Trophoblast cell (in vitro differentiated cells and primary cell): ENCODE measurements around the gene RB1.

Experiments
- DNase-seq, 2 donors: peaks; one replicate each; pipeline ENCODE4 v3.0.0-alpha.2; 2016
- H2AFZ ChIP-seq: 2 replicates; pipeline ENCODE4 v1.6.1; 2013; ENCODE audit warnings: low read length, moderate library complexity, mild to moderate bottlenecking; ENCODE audit not compliant: insufficient read depth, poor library complexity
- H2AK5ac ChIP-seq: 2 replicates; pipeline ENCODE4 v1.6.1; 2013; ENCODE audit warnings: mild to moderate bottlenecking, low read length
- H2BK120ac ChIP-seq: 2 replicates; pipeline ENCODE4 v1.6.1; 2013; ENCODE audit warnings: low read length, mild to moderate bottlenecking, moderate library complexity; ENCODE audit not compliant: insufficient read depth, poor library complexity
- H2BK12ac ChIP-seq: 2 replicates; pipeline ENCODE4 v1.6.1; 2013; ENCODE audit warnings: mild to moderate bottlenecking, low read length, moderate library complexity
- H2BK5ac ChIP-seq: 2 replicates; pipeline ENCODE4 v1.6.1; 2013; ENCODE audit warnings: low read length, low read depth, moderate library complexity, mild to moderate bottlenecking; ENCODE audit not compliant: poor library complexity
- H3K14ac ChIP-seq: 2 replicates; pipeline ENCODE4 v1.6.1; 2013; ENCODE audit warnings: mild to moderate bottlenecking, low read length
- H3K18ac ChIP-seq: 2 replicates; pipeline ENCODE4 v1.6.1; 2013; ENCODE audit warnings: mild to moderate bottlenecking, low read length
- H3K23ac ChIP-seq: 2 replicates; pipeline ENCODE4 v1.6.1; 2013; ENCODE audit warnings: low read length
- H3K27ac ChIP-seq: 2 replicates; pipeline ENCODE4 v1.5.1; 2013; ENCODE audit warnings: low read depth, mild to moderate bottlenecking, inconsistent platforms, low read length, moderate library complexity
- H3K27me3 ChIP-seq: 2 replicates; pipeline ENCODE4 v1.6.1; 2013; ENCODE audit warnings: inconsistent platforms, mild to moderate bottlenecking, low read length, moderate library complexity; ENCODE audit not compliant: insufficient read depth
- H3K36me3 ChIP-seq, 2 experiments: 1 replicate in 1 of 2; 2 replicates in 1 of 2; pipeline ENCODE4 v1.6.1; 2013; ENCODE audit warnings: low read length in 2 of 2, mild to moderate bottlenecking in 2 of 2, moderate library complexity in 1 of 2; ENCODE audit not compliant: insufficient read depth in 2 of 2, control insufficient read depth in 1 of 2
- H3K4ac ChIP-seq: 2 replicates; pipeline ENCODE4 v1.6.1; 2013; ENCODE audit warnings: low read depth, mild to moderate bottlenecking, low read length, moderate library complexity
- H3K4me1 ChIP-seq, 2 experiments: 1 replicate in 1 of 2; 2 replicates in 1 of 2; pipeline ENCODE4 v1.6.1; 2013; ENCODE audit warnings: low read length in 2 of 2, mild to moderate bottlenecking in 2 of 2, moderate library complexity in 1 of 2; ENCODE audit not compliant: insufficient read depth in 2 of 2, control insufficient read depth in 1 of 2
- H3K4me2 ChIP-seq: 2 replicates; pipeline ENCODE4 v1.6.1; 2013; ENCODE audit warnings: inconsistent platforms, mild to moderate bottlenecking, low read length, moderate library complexity
- H3K4me3 ChIP-seq: 2 replicates; pipeline ENCODE4 v1.5.1; 2013; ENCODE audit warnings: mild to moderate bottlenecking, low read depth, low read length, inconsistent platforms
- H3K79me1 ChIP-seq: one replicate; pipeline ENCODE4 v1.6.1; 2013; ENCODE audit warnings: low read length
- H3K79me2 ChIP-seq: 2 replicates; pipeline ENCODE4 v1.6.1; 2013; ENCODE audit warnings: low read length, mild to moderate bottlenecking; ENCODE audit not compliant: control insufficient read depth, insufficient read depth, poor library complexity
- H3K9ac ChIP-seq: 2 replicates; pipeline ENCODE4 v1.6.1; 2013; ENCODE audit warnings: mild to moderate bottlenecking, low read length
- H3K9me3 ChIP-seq: 2 replicates; pipeline ENCODE4 v1.6.1; 2013; ENCODE audit warnings: low read depth, mild to moderate bottlenecking, control low read depth, inconsistent platforms, low read length; ENCODE audit not compliant: insufficient read depth
- H4K12ac ChIP-seq: 2 replicates; pipeline ENCODE4 v1.6.1; 2013; ENCODE audit warnings: low read depth, mild to moderate bottlenecking, low read length, moderate library complexity
- H4K8ac ChIP-seq: 2 replicates; pipeline ENCODE4 v1.6.1; 2013; ENCODE audit warnings: low read depth, mild to moderate bottlenecking, low read length, moderate library complexity
- H4K91ac ChIP-seq: one replicate; pipeline ENCODE4 v1.6.1; 2013; ENCODE audit warnings: low read depth, mild to moderate bottlenecking, low read length, moderate library complexity
- WGBS: extraction: QIAGEN DNeasy Blood & Tissue Kit; methylation state at CpG from one replicate; pipeline ENCODE4 v1.1.7; 2013; ENCODE audit warnings: missing lambda C conversion rate; ENCODE audit not compliant: insufficient read length, insufficient coverage; ENCODE audit errors: extremely low coverage; 5-methylcytosine and 5-hydroxymethylcytosine counted together

Gene RB1

DNA sequence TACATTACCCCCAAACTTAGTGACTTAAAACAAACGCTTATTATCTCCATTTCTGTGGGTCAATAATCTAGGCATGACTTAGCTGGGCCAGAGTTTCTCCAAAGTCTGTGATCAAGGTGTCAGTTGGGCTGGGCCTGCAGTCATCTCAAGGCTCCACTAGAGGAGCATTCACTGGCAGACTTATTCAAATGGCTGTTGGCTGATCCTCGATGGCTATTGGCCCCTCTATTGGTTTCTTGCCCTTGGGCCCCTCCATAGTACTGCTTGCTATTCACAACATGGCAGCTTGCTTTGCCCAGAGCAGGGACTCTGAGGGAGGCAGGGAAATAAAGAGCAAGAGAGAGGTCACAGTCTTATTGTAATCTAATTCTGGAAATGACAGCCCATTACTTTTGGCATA lies 171.7 kb downstream of the RB1 start:
- H3K4me2 ChIP-seq: no peak overlapping the region
- H3K79me2 ChIP-seq: no peaks in the 10 kb centered on the region
- no peaks in the 10 kb centered on the region for H3K4me1 ChIP-seq
- H2BK120ac ChIP-seq: no peak overlapping the region
- H3K36me3 ChIP-seq: no peaks in the 10 kb centered on the region
- H4K12ac ChIP-seq: no peak overlapping the region
- H4K91ac ChIP-seq: no peak overlapping the region
- H4K8ac ChIP-seq: no peak overlapping the region
- no peak overlapping the region for H2BK5ac ChIP-seq
- no CpG with 5 or more reads among the region's 2 CpGs for WGBS
- no peak overlapping the region for H3K18ac ChIP-seq
- DNase-seq: no peak
- no peaks in the 10 kb centered on the region for H3K9me3 ChIP-seq
- no peak overlapping the region for H3K9ac ChIP-seq
- no peak overlapping the region for H3K4me3 ChIP-seq
- no peak overlapping the region for H3K4ac ChIP-seq
- no peak overlapping the region for H2AK5ac ChIP-seq
- no peaks in the 10 kb centered on the region for H3K79me1 ChIP-seq
- no peak overlapping the region for H3K27ac ChIP-seq
- H3K27me3 ChIP-seq: no peaks in the 10 kb centered on the region
- H2AFZ ChIP-seq: no peak overlapping the region
- H3K14ac ChIP-seq: no peak overlapping the region
- H2BK12ac ChIP-seq: no peak overlapping the region
- no peak overlapping the region for H3K23ac ChIP-seq

DNA sequence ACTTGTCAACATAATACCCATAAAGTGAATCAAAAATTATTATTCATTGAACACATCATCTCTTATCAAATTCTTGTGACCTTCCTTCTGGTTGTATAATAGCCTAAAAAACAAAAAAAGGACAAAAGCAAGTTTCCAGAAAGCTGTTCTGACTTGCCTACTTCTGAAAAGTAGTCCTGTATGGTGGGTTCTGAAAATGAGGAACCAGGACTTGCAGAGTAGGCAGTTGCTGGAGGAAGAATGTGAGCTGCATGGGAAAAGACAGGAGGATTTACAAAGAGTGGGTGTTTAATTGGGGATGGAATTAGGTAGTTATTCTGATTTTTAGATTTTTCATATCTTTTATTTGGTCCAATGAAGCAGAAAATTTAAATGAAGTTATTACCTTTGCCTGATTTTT lies 172.7 kb downstream of the RB1 start:
- no peak overlapping the region for H3K14ac ChIP-seq
- no peak overlapping the region for H3K27ac ChIP-seq
- no peak overlapping the region for H2AFZ ChIP-seq
- H3K79me1 ChIP-seq: no peaks in the 10 kb centered on the region
- H3K4me3 ChIP-seq: no peak overlapping the region
- no peak overlapping the region for H3K23ac ChIP-seq
- no peak overlapping the region for H4K91ac ChIP-seq
- H2BK5ac ChIP-seq: no peak overlapping the region
- H2BK12ac ChIP-seq: no peak overlapping the region
- H4K8ac ChIP-seq: no peak overlapping the region
- no peaks in the 10 kb centered on the region for H3K9me3 ChIP-seq
- H3K79me2 ChIP-seq: no peaks in the 10 kb centered on the region
- H3K36me3 ChIP-seq: no peaks in the 10 kb centered on the region
- no peaks in the 10 kb centered on the region for H3K4me1 ChIP-seq
- no peak overlapping the region for H2BK120ac ChIP-seq
- no peak overlapping the region for H2AK5ac ChIP-seq
- H3K4ac ChIP-seq: no peak overlapping the region
- DNase-seq: no peak
- H3K27me3 ChIP-seq: no peaks in the 10 kb centered on the region
- H3K9ac ChIP-seq: no peak overlapping the region
- no peak overlapping the region for H3K4me2 ChIP-seq
- no peak overlapping the region for H3K18ac ChIP-seq
- H4K12ac ChIP-seq: no peak overlapping the region

DNA sequence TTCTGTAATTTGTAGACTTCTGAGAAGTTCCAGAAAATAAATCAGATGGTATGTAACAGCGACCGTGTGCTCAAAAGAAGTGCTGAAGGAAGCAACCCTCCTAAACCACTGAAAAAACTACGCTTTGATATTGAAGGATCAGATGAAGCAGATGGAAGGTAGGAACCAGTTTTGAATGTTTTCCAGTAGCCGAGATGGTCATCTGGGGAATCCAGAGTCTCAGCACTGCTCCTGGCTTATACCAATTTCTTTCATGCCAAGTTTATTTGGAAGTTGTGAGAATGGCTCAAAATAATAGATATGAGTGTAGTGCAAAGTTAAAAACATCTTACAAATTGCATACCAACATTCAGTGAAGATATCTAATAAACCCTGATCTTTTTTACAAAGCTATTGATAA lies 173.1 kb downstream of the RB1 start:
- WGBS: no CpG with 5 or more reads among the region's 4 CpGs

DNA sequence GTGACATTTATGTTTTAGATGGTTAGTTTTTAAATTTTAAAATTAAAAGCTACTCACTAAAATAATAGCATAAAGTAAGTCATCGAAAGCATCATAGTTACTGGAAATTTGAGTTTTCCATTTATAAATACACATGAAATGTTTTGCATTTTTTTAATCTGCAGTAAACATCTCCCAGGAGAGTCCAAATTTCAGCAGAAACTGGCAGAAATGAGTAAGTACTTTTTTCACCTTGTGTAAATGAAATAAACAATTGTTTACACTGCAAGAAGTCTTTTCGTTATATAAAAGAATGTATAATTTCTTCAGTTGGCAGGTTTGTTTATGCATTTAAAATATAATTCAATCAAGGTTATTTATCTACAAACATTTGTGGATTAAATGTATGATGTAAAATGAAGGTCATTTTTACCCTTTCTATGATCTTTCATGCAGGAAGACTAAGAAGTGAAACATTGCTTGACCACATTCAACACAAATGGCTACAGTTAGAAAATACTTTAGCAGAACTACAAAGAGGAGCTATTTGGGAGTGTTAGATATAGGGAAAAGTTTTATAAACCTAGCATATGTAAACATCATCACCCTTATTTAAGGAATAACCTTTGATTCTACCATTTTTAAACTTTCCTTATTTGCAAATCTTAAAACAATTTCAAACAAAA lies 173.8 kb downstream of the RB1 start:
- Histone ChIP-seq H3K27ac (no peak overlapping the region), H2AK5ac (no peak overlapping the region), H3K9ac (no peak overlapping the region), H3K36me3 (no peaks in the 10 kb centered on the region), H2BK12ac (no peak overlapping the region), H3K79me1 (no peaks in the 10 kb centered on the region), H4K8ac (no peak overlapping the region), H2BK5ac (no peak overlapping the region), H3K14ac (no peak overlapping the region), H3K9me3 (no peaks in the 10 kb centered on the region), H3K4ac (no peak overlapping the region), H4K12ac (no peak overlapping the region), H2AFZ (no peak overlapping the region), H3K79me2 (no peaks in the 10 kb centered on the region), H3K27me3 (no peaks in the 10 kb centered on the region), H3K4me3 (no peak overlapping the region), H3K18ac (no peak overlapping the region), H3K4me2 (no peak overlapping the region), H2BK120ac (no peak overlapping the region), H4K91ac (no peak overlapping the region), H3K4me1 (no peaks in the 10 kb centered on the region), H3K23ac (no peak overlapping the region)
- no peak for DNase-seq
- WGBS: no CpG with 5 or more reads among the region's 2 CpGs

More for the DNA sequence above, 173.1 kb downstream of the RB1 start:
- Histone ChIP-seq H4K91ac (no peak overlapping the region), H2AK5ac (no peak overlapping the region), H3K79me2 (no peaks in the 10 kb centered on the region), H3K23ac (no peak overlapping the region), H2BK5ac (no peak overlapping the region), H4K8ac (no peak overlapping the region), H3K9ac (no peak overlapping the region), H3K4me2 (no peak overlapping the region), H3K4me3 (no peak overlapping the region), H2AFZ (no peak overlapping the region), H3K4me1 (no peaks in the 10 kb centered on the region), H3K27ac (no peak overlapping the region), H3K36me3 (no peaks in the 10 kb centered on the region), H2BK120ac (no peak overlapping the region), H3K18ac (no peak overlapping the region), H3K14ac (no peak overlapping the region), H3K4ac (no peak overlapping the region), H3K9me3 (no peaks in the 10 kb centered on the region), H2BK12ac (no peak overlapping the region), H3K79me1 (no peaks in the 10 kb centered on the region), H4K12ac (no peak overlapping the region), H3K27me3 (no peaks in the 10 kb centered on the region)
- DNase-seq: no peak
